Activated CD8-positive, alpha-beta T cell treated with anti-CD3 and anti-CD28 coated beads for 36 hours (primary cell): ENCODE results near the gene MRPL33. TPM values are rescaled to one million over a fixed set of nuclear protein-coding genes. Genes with fewer than 3 reads are reported as not detected.

Source experiments
- ATAC-seq: fragments of 200-7000 bp; cut with Tn5 transposase; one replicate; pipeline ENCODE4 v1.10.0; 2021; ENCODE audit warnings: mild to moderate bottlenecking, moderate library complexity
- CTCF ChIA-PET: fragments of 350-600 bp; sonication (Branson Sonifier 250); formaldehyde crosslinking; loops from one replicate; lab custom pipeline; 2021; ENCODE audit warnings: antibody characterized with exemption; lab: Charles Lee
- POLR2A ChIA-PET: fragments of 350-600 bp; sonication (Branson Sonifier 250); formaldehyde crosslinking; loops from one replicate; lab custom pipeline; 2021; ENCODE audit warnings: antibody characterized with exemption; lab: Charles Lee
- DNase-seq: peaks from one replicate; pipeline ENCODE4 v3.0.0-alpha.2; 2020
- H3K27ac Mint-ChIP-seq: one replicate; pipeline ENCODE4 v1.8.0; 2021; ENCODE audit warnings: mild to moderate bottlenecking, mixed read lengths
- H3K27me3 Mint-ChIP-seq: one replicate; pipeline ENCODE4 v1.8.0; 2021; ENCODE audit warnings: mixed read lengths
- H3K36me3 Mint-ChIP-seq: one replicate; pipeline ENCODE4 v1.8.0; 2021; ENCODE audit warnings: low read depth, mixed read lengths
- H3K4me1 Mint-ChIP-seq: one replicate; pipeline ENCODE4 v1.8.0; 2021; ENCODE audit warnings: low read depth, mixed read lengths
- H3K4me3 Mint-ChIP-seq: one replicate; pipeline ENCODE4 v1.8.0; 2021; ENCODE audit warnings: mild to moderate bottlenecking, moderate library complexity, mixed read lengths
- H3K9me3 Mint-ChIP-seq: one replicate; pipeline ENCODE4 v1.8.0; 2021; ENCODE audit warnings: mixed read lengths
- intact Hi-C: fragments of 100-400 bp; cut with micrococcal nuclease; formaldehyde crosslinking; loops from one replicate; pipeline ENCODE4 v1.10.0; 2022
- total RNA-seq, 2 experiments: library from RNA; stranded (reverse); gene quantifications; one replicate each; pipeline ENCODE4 v1.2.3, GENCODE V29; 2021
- TF ChIP-seq, protein P1 (sequence below): fragments of 200-600 bp; IDR thresholded peaks from one replicate; pipeline ENCODE4 v1.8.0; 2022; ENCODE audit warnings: antibody characterized with exemption, mild to moderate bottlenecking

Gene MRPL33
- total RNA-seq, 2 experiments from 2014 or later: 54.6 to 59.2 TPM

- Mint-ChIP-seq H3K27ac (no peak overlapping the region), H3K27me3 (no peaks in the 10 kb centered on the region), H3K36me3 (peaks cover 50% of the 10 kb centered on the region), H3K4me1 (peaks cover 47% of the 10 kb centered on the region), H3K4me3 (no peak overlapping the region), H3K9me3 (no peaks in the 10 kb centered on the region)
- ChIA-PET POLR2A (no interaction called here), CTCF (interaction anchor here (1.2 to 1.6 kb wide), 2 partner anchors 14 to 22 kb away, joined by 3 read pairs; no protein-coding TSS in a partner anchor)
- ATAC-seq (no peak), DNase-seq (no peak)
- TF ChIP-seq, protein P1, sequence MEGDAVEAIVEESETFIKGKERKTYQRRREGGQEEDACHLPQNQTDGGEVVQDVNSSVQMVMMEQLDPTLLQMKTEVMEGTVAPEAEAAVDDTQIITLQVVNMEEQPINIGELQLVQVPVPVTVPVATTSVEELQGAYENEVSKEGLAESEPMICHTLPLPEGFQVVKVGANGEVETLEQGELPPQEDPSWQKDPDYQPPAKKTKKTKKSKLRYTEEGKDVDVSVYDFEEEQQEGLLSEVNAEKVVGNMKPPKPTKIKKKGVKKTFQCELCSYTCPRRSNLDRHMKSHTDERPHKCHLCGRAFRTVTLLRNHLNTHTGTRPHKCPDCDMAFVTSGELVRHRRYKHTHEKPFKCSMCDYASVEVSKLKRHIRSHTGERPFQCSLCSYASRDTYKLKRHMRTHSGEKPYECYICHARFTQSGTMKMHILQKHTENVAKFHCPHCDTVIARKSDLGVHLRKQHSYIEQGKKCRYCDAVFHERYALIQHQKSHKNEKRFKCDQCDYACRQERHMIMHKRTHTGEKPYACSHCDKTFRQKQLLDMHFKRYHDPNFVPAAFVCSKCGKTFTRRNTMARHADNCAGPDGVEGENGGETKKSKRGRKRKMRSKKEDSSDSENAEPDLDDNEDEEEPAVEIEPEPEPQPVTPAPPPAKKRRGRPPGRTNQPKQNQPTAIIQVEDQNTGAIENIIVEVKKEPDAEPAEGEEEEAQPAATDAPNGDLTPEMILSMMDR: no peak
- intact Hi-C loops: no loop called here
Observed at GRCh38 chr2:27776696-27777095, 5.2 kb downstream of the MRPL33 start.

- ATAC-seq (no peak), DNase-seq (no peak)
- intact Hi-C loops: no loop called here
- Mint-ChIP-seq H3K4me1 (peaks cover 28% of the 10 kb centered on the region), H3K4me3 (no peak overlapping the region), H3K9me3 (no peaks in the 10 kb centered on the region), H3K27me3 (no peaks in the 10 kb centered on the region), H3K36me3 (peaks cover 40% of the 10 kb centered on the region), H3K27ac (peak overlapping the region; percentile 39)
- ChIA-PET POLR2A (interaction anchor here (0.7 kb wide), 1 partner anchor 192 kb away, joined by 4 read pairs; no protein-coding TSS in a partner anchor), CTCF (no interaction called here)
- TF ChIP-seq, protein P1: no peak
Observed at GRCh38 chr2:27779417-27780055, 8.0 kb downstream of the MRPL33 start.

- intact Hi-C loops: no loop called here
- DNase-seq (no peak), ATAC-seq (no peak)
- Mint-ChIP-seq H3K36me3 (peaks cover 28% of the 10 kb centered on the region), H3K27me3 (no peaks in the 10 kb centered on the region), H3K4me3 (no peak overlapping the region), H3K4me1 (peaks cover 18% of the 10 kb centered on the region), H3K27ac (no peak overlapping the region), H3K9me3 (no peaks in the 10 kb centered on the region)
- ChIA-PET CTCF (interaction anchor here (0.6 to 0.9 kb wide), 2 partner anchors 11 to 78 kb away, joined by 3 read pairs; no protein-coding TSS in a partner anchor), POLR2A (interaction anchor here (1.3 kb wide), 1 partner anchor 10 kb away, joined by 3 read pairs; no protein-coding TSS in a partner anchor)
- TF ChIP-seq, protein P1: no peak
Observed at GRCh38 chr2:27781496-27781895, 10.0 kb downstream of the MRPL33 start.

- POLR2A ChIA-PET: interaction anchor here (1.3 kb wide), 1 partner anchor 11 kb away, joined by 3 read pairs; no protein-coding TSS in a partner anchor
- intact Hi-C loops: no loop called here
- no peaks in the 10 kb centered on the region for H3K9me3 Mint-ChIP-seq
- H3K4me1 Mint-ChIP-seq: peaks cover 11% of the 10 kb centered on the region
- ATAC-seq (no peak), DNase-seq (no peak)
- no peaks in the 10 kb centered on the region for H3K27me3 Mint-ChIP-seq
- H3K4me3 Mint-ChIP-seq: no peak overlapping the region
- H3K36me3 Mint-ChIP-seq: peaks cover 22% of the 10 kb centered on the region
- TF ChIP-seq, protein P1: no peak
- CTCF ChIA-PET: no interaction called here
- H3K27ac Mint-ChIP-seq: no peak overlapping the region
Observed at GRCh38 chr2:27782701-27783100, 11.2 kb downstream of the MRPL33 start.

DNA sequence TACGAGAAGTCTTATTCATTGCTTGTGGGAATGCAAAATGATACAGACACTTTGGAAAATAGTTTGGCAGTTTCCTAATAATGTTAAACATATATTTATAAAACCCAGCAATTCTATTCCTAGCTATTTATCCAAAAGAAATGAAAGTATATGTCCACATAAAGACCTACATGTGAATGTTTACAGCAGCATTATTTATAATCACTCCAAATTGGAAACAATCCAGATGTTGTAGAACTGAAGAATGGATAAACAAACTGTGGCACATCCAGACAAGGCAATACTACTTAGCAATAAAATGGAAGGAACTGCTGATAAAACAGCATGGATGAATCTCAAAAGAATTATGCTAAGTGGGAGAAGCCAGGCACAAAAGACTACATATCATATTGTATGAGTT is 19.3 kb downstream of the MRPL33 start:
- no peak overlapping the region for H3K4me3 Mint-ChIP-seq
- no peaks in the 10 kb centered on the region for H3K36me3 Mint-ChIP-seq
- TF ChIP-seq, protein P1: no peak
- H3K4me1 Mint-ChIP-seq: no peaks in the 10 kb centered on the region
- H3K27ac Mint-ChIP-seq: no peak overlapping the region
- no peaks in the 10 kb centered on the region for H3K27me3 Mint-ChIP-seq
- ChIA-PET POLR2A (no interaction called here), CTCF (interaction anchor here (1.0 kb wide), 1 partner anchor 14 kb away, joined by 3 read pairs; no protein-coding TSS in a partner anchor)
- H3K9me3 Mint-ChIP-seq: no peaks in the 10 kb centered on the region
- intact Hi-C loops: no loop called here
- no peak for DNase-seq
- no peak for ATAC-seq
